ENCODE results near the gene CMTM1.

Gene CMTM1

DNA sequence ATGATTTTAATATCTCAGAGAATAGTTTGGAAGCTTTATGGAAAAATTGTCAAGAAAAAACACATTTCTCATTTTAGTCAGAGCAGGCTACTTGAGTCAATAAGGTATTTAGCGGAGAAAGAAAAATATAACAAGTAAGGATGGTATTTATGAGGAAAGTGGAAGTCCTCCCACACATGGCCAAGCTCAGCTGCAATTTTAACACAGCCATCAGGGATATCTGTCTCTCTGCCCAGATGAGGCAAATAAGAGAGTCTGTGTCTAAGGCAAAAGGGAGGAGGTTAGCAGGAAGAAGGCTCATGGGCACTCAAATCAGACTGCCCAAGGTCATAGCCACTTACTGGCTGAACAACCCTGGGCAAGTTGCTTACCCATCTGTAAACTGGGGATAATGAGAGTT is 7.8 kb downstream of the CMTM1 start:
- Histone ChIP-seq H3K27me3 (ENCODE audit: low read length) (no peaks in the 10 kb centered on the region), H3K9ac (ENCODE audit: low read length) (no peak overlapping the region), H3K4me3 (ENCODE audit: insufficient read depth, low read length, poor library complexity, severe bottlenecking) (no peak overlapping the region), H2AFZ (ENCODE audit: low read depth, low read length, severe bottlenecking) (no peak overlapping the region), H3K36me3 (ENCODE audit: low read length) (peaks cover 1% of the 10 kb centered on the region; the same call in 1 of the 2 replicates), H3K4me2 (ENCODE audit: low read depth, low read length, poor library complexity, severe bottlenecking) (no peak overlapping the region), H3K79me2 (ENCODE audit: insufficient read depth, low read length) (no peaks in the 10 kb centered on the region), H3K9me3 (ENCODE audit: insufficient read depth, low read length) (no peaks in the 10 kb centered on the region), H3F3A (ENCODE audit: insufficient read depth) (peaks cover 7% of the 10 kb centered on the region; the same call in 1 of the 2 replicates), H3K9me2 (replicated peaks; ENCODE audit: insufficient read depth, low read length) (no peaks in the 10 kb centered on the region), H3K27ac (ENCODE audit: low read depth, low read length) (no peak overlapping the region), H4K20me1 (ENCODE audit: low read depth, low read length) (no peaks in the 10 kb centered on the region)
- TF ChIP-seq CTCF (IDR thresholded peaks at IDR 0.05; ENCODE audit: insufficient read depth, low read length, poor library complexity, severe bottlenecking): no peak
- TF ChIP-seq EZH2phosphoT487 (conservative IDR thresholded peaks at IDR 0.05; ENCODE audit: low read length): no peak

DNA sequence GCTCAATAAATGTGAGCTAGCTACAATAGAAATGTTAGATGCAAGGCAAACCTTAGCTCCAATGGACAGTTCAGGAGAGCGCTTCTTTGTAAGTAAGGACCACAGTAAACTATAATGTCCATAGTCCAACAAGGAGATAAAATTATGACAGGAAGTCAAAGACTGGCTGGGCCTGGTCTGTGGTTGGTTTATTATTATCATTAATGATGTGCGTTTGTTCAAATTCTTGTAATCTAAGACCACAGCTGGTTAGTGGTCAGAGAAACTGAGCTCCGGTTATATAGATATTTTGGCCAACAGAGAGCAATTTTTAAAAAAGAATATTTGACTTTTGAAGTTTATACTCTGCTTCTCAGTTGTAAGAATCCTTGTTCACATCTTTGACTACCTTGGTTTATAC is 8.3 kb downstream of the CMTM1 start:
- Histone ChIP-seq H3K9ac (ENCODE audit: low read length) (no peak overlapping the region), H3K9me3 (ENCODE audit: insufficient read depth, low read length) (no peaks in the 10 kb centered on the region), H3K27me3 (ENCODE audit: low read length) (no peaks in the 10 kb centered on the region), H3K36me3 (ENCODE audit: low read length) (no peaks in the 10 kb centered on the region), H3K79me2 (ENCODE audit: insufficient read depth, low read length) (no peaks in the 10 kb centered on the region), H4K20me1 (ENCODE audit: low read depth, low read length) (no peaks in the 10 kb centered on the region), H3K9me2 (replicated peaks; ENCODE audit: insufficient read depth, low read length) (no peaks in the 10 kb centered on the region), H3K4me2 (ENCODE audit: low read depth, low read length, poor library complexity, severe bottlenecking) (no peak overlapping the region), H2AFZ (ENCODE audit: low read depth, low read length, severe bottlenecking) (no peak overlapping the region), H3K4me3 (ENCODE audit: insufficient read depth, low read length, poor library complexity, severe bottlenecking) (no peak overlapping the region), H3K27ac (ENCODE audit: low read depth, low read length) (no peak overlapping the region), H3F3A (ENCODE audit: insufficient read depth) (peaks cover 2% of the 10 kb centered on the region; the same call in 1 of the 2 replicates)
- TF ChIP-seq CTCF (IDR thresholded peaks at IDR 0.05; ENCODE audit: insufficient read depth, low read length, poor library complexity, severe bottlenecking) (no peak), EZH2phosphoT487 (conservative IDR thresholded peaks at IDR 0.05; ENCODE audit: low read length) (no peak)

DNA sequence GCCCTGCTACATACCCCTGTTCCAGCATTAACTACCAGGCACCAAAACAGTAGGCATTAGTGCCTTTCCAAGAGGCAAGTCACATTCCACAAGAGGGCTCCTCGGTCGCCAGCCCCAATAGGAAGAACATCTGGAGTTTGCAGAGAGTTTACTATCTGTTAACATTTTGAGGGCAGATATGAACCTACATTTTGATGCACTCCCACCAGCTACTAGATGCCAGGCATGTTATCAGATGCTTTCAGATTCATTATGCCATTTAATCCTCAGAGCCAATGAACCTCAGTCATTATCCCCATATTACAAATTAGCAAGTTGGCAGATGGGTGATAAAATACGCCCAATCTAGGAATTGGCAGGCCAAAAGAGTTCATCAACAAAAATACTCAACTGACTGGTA is 8.8 kb downstream of the CMTM1 start:
- H4K20me1 ChIP-seq (ENCODE audit: low read depth, low read length): no peaks in the 10 kb centered on the region
- no peak overlapping the region for H2AFZ ChIP-seq (ENCODE audit: low read depth, low read length, severe bottlenecking)
- H3F3A ChIP-seq (ENCODE audit: insufficient read depth): no peaks in the 10 kb centered on the region
- no peaks in the 10 kb centered on the region for H3K36me3 ChIP-seq (ENCODE audit: low read length)
- H3K27ac ChIP-seq (ENCODE audit: low read depth, low read length): no peak overlapping the region
- no peaks in the 10 kb centered on the region for H3K27me3 ChIP-seq (ENCODE audit: low read length)
- TF ChIP-seq CTCF (IDR thresholded peaks at IDR 0.05; ENCODE audit: insufficient read depth, low read length, poor library complexity, severe bottlenecking) (no peak), EZH2phosphoT487 (conservative IDR thresholded peaks at IDR 0.05; ENCODE audit: low read length) (no peak)
- no peak overlapping the region for H3K9ac ChIP-seq (ENCODE audit: low read length)
- H3K9me2 ChIP-seq (replicated peaks; ENCODE audit: insufficient read depth, low read length): no peaks in the 10 kb centered on the region
- no peak overlapping the region for H3K4me3 ChIP-seq (ENCODE audit: insufficient read depth, low read length, poor library complexity, severe bottlenecking)
- H3K9me3 ChIP-seq (ENCODE audit: insufficient read depth, low read length): no peaks in the 10 kb centered on the region
- H3K79me2 ChIP-seq (ENCODE audit: insufficient read depth, low read length): no peaks in the 10 kb centered on the region
- H3K4me2 ChIP-seq (ENCODE audit: low read depth, low read length, poor library complexity, severe bottlenecking): no peak overlapping the region

All from SU-DHL-6 (cell line).